GM18873 (cell line): ENCODE data around the gene ERAP2.
A peak's percentile ranks its signal among the peaks of the same experiment; 100 is the strongest.
"Not testable (repeated sequence)": the region's sequence is repeated elsewhere in the genome, so short reads cannot be mapped to it uniquely, and the experiment has no call there.

Experiments
- ATAC-seq: cut with Tn5 transposase; IDR thresholded peaks from one replicate; pipeline ENCODE4 v1.9.1; 2021; ENCODE audit warnings: mild to moderate bottlenecking, moderate library complexity, moderate number of reproducible peaks; ENCODE audit not compliant: unreplicated experiment, low FRiP score

The ERAP2 gene

GRCh38 chr5:96863114-96863513 is 13.2 kb upstream of the ERAP2 start:
- no peak for ATAC-seq

- no peak for ATAC-seq
These were observed 12.2 kb upstream of the ERAP2 start for GRCh38 chr5:96863949-96864584.

DNA sequence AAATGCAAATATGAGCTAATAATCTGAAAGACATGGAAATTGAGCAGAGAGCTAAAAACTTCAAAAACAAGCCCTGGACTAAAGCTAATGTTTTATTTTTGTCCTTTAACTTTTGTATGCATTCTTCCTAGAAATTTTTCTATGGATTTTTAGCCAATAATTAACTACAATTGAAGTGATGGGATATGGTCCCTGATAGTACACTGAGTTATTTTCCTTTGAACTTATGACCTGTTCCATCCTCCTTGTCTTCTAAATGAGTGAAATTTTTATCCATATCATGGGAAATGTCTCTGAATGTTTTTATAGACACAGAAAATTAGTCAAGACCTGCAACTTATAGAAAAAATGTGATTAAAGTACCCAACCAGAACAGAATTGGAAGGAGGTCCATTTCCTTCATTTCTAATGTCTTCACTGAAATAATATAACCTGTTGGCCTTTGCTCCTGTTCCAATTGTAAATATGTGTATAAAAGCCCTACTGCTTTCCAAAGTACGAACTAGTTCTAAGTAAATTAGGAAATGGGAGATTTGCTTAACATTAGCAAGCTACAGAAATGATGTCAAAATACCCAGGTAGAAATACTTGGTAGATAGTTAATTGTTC is 11.3 kb upstream of the ERAP2 start:
- ATAC-seq: no peak

GRCh38 chr5:96868603-96869371 is 7.5 kb upstream of the ERAP2 start:
- peak; percentile 77 for ATAC-seq

GRCh38 chr5:96869372-96869641 is 7.0 kb upstream of the ERAP2 start:
- ATAC-seq: no peak

GRCh38 chr5:96870094-96871026 is 5.9 kb upstream of the ERAP2 start:
- peak; percentile 59 for ATAC-seq

DNA sequence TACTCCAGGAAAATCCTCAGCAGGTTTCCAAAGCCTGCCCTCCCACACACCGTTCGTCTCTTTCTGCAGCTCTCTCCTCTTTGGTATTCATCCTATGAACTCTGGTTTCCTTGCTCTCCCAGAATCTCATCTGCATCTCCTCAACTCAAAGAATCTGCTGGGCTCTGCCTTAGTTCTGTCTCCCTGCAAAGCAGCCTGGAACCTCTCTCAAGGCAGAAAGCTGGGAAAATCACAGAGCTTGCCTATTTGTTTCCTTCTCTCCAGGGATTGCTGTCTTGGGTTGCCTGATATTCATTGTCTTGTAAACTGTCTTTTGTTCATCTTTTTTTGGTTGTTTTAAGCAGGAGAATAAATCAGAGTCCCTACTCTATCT is 5.3 kb upstream of the ERAP2 start:
- ATAC-seq: no peak

- no peak for ATAC-seq
These were observed 4.6 kb upstream of the ERAP2 start for GRCh38 chr5:96871686-96872085.

DNA sequence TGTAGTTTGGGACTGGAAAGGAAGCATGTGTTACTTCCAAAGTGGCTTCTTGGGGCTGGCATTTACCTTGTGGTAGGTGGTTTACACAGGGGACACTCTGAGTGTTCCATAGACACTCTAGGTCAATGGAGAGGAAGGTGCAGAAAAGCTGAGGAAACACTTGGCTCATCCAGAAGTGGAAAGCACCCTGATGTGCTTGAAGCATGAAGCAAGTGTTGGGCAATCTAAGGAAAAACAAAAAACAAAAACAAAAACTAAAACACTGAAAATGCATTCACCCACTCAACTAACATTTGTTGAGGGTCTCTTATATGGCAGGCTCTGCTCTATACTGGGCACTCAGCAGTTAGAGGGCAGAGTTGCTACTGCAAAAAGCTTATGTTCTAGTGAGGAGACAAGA is 2.9 kb upstream of the ERAP2 start:
- ATAC-seq: no peak

- ATAC-seq: no peak
These were observed 1.7 kb upstream of the ERAP2 start for GRCh38 chr5:96874631-96875030.

- ATAC-seq: peak; percentile 1
These were observed 459 bp upstream of the ERAP2 start for GRCh38 chr5:96875791-96876291.

DNA sequence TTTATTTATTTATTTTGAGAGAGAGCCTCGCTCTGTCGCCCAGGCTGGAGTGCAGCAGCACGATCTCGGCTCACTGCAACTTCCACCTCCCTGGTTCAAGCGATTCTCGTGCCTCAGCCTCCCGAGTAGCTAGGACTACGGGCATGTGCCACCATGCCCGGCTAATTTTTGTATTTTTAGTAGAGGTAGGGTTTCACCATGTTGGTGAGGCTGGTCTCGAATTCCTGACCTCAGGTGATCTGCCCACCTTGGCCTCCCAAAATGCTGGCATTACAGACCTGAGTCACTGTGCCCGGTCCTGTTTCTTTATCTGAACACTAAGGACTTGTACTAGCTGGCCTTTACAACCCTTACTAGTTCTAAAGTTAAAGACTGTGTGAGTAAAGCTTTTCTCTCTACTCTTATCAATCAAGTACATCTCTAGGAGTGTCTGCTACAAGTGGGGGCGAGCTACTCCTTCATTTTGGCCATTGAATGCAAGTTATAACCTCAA is 723 bp downstream of the ERAP2 start:
- ATAC-seq: not testable (repeated sequence)

DNA sequence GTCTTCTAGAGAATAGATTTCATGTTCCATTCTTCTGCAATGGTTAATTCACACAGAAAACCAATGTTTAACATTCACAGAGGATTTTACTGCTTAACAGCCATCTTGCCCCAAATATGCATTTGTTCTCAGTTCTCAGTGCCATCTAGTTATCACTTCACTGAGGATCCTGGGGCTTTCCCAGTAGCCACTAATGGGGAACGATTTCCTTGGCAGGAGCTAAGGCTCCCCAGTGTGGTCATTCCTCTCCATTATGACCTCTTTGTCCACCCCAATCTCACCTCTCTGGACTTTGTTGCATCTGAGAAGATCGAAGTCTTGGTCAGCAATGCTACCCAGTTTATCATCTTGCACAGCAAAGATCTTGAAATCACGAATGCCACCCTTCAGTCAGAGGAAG is 3.4 kb downstream of the ERAP2 start:
- no peak for ATAC-seq

- no peak for ATAC-seq
These were observed 4.3 kb downstream of the ERAP2 start for GRCh38 chr5:96880444-96881164.

GRCh38 chr5:96881511-96882115 is 5.3 kb downstream of the ERAP2 start:
- ATAC-seq: no peak

GRCh38 chr5:96883871-96884270 is 7.6 kb downstream of the ERAP2 start:
- ATAC-seq: no peak

DNA sequence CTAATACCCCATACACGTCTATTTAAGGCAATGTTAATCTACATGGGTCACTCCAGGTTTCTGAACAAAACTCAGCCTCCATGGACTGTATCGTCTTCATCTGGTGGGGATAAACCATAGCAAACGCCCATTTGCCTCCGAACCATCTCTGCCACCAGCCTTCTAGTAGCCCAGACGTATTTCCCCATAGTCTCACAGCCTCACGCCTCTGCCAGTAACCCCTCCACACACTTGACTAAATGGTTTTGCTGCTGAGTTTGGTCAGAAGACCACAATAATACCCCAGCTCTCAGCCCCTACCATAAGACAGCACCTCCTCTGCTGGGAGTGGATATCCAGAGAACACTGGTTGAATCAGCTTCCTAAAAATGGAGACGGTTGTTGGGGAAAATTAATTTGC is 8.7 kb downstream of the ERAP2 start:
- no peak for ATAC-seq

DNA sequence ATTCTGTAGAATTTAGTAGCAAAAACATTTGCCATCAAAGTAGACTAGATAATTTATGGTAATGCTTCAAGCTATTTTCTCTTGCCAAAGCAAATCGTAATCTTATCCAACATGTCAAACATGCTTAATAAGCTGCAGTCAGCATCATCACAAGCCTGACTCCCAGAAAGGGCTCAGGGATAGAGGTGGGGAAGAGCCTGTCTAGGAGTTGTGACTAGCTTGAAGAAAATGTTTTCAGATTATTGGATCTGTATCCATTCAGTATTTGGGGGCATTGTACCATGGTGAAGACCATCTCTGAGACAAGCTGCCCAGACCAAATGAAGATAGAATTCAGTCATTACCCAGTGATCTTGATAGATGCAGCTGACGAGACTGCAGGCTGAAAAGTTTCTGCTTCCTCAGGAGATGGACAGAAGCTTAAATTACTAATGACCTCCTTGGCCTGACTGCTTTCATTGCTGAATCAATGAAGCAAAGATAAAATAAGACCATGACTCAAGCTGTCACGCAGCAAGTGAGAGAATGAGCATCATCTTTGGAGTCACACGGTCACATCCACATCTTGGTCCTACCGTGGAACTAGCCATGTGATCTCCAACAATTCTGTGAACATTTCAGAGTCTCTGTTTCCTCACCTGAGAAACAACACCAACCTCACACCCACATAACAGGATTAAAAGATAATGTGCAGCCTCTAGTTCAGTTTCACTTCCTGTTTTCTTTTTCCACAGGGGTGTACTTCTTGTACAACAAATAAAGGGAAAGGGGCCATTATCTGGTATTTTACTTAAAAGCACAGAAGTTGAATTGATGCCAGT is 9.4 kb downstream of the ERAP2 start:
- ATAC-seq: peak; percentile 68

GRCh38 chr5:96893342-96893741 is 17.0 kb downstream of the ERAP2 start:
- ATAC-seq: no peak
